ENCODE data around the gene UGT2A2. TPM values are rescaled to one million over a fixed set of nuclear protein-coding genes. Genes with fewer than 3 reads are reported as not detected.

Gene UGT2A2
- total RNA-seq, 4 donors from 2014 or later, result not detected

GRCh38 chr4:69650872-69651271, 11.4 kb upstream of the UGT2A2 start:
- no peak for TF ChIP-seq CTCF (IDR thresholded peaks at IDR 0.05)
- DNase-seq (ENCODE audit: low spot score) (no peak), ATAC-seq (ENCODE audit: low FRiP score) (no peak)

DNA sequence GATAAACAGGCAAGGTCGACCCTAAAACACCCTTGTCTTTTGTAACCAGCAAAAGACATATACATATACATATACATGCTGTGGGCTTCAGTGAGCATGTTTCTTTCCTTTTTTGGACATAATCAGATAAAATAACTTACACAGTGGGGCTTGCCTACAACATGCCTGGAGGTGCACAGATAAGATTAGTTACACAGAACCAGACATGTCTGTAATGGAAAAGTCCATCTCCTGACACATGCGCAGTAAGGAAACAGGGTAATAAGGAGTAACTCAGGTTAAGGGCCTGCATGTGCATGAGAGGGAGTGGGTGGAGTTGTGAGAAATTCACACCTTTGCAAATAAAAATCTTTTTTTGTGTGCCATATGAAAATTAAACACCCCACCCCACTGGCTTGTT, 10.2 kb upstream of the UGT2A2 start:
- no peak for TF ChIP-seq CTCF (IDR thresholded peaks at IDR 0.05)
- no peak for ATAC-seq (ENCODE audit: low FRiP score)

DNA sequence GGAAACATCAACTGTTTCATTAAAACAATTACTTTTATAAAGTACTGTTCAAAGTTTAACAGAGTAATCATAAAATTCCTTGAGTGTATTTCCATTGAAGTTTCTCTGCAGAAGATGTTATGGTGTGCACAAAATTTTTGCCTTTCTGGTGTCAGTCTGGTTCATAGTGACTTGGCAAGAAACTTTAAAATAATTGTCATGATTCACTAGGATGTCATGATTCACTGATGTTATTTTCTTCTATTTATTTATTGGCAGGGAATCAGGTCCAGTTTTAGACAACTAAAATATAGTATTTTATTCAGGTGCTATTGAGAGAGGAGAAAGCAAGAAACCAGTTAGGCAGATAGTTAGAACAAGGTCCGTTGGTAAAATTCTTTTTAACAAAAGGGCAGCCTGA, 9.8 kb upstream of the UGT2A2 start:
- ATAC-seq (ENCODE audit: low FRiP score) (no peak), DNase-seq (ENCODE audit: low spot score) (no peak)
- TF ChIP-seq CTCF (IDR thresholded peaks at IDR 0.05), result no peak

More for the DNA sequence above, 10.2 kb upstream of the UGT2A2 start:
- no peak for DNase-seq (ENCODE audit: low spot score)

GRCh38 chr4:69642961-69643360, 3.5 kb upstream of the UGT2A2 start:
- ATAC-seq (ENCODE audit: low FRiP score) (no peak), DNase-seq (ENCODE audit: low spot score) (no peak)
- TF ChIP-seq CTCF (IDR thresholded peaks at IDR 0.05), result no peak

DNA sequence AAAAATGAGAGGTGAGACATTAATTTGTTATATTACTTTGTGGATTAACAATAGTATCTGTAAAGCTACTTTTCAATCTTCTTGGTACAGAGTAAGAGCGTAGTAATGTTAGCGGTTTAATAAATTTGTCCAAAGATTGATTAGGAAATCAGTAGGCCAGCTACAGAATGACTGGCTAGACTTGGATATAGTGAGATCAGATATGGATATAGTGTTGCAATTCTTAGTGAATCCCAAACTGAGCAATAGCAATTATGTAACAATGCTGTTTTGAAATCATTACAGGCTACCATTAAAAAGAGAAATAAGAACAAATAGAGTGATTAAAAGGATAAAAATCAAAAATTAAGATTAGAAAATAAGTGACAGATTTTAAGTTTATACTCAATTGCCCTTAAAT, 847 bp upstream of the UGT2A2 start:
- no peak for ATAC-seq (ENCODE audit: low FRiP score)
- no peak for TF ChIP-seq CTCF (IDR thresholded peaks at IDR 0.05)

DNA sequence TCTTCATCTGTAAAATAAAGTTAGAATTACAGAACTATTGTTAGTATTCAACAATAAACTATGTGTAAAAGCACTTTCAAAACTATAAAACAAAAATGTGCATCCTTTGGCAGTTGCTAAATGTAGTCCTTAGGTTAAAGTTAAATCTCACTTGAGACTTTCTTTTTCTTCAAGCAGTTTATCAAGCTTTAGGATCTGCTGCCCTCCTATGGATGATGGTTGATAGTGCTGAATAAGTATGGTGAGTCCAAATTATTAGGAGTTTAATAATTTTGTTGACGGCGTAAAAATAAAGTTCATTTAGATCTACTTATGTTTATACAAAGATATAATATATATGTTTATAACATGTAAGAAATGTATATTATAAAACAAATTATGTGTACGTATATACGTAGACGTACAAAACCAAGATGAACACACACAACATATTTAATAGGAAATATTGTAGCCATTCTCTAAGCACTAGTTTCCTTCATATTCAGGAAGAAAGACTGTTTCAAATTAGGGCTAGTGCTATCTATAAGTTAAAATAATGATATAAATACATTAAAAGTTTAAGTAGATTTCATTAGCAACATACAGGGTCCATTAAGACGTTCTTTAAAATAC, 22.3 kb downstream of the UGT2A2 start:
- no peak for TF ChIP-seq CTCF (IDR thresholded peaks at IDR 0.05)
- ATAC-seq (ENCODE audit: low FRiP score), result no peak
- DNase-seq (ENCODE audit: low spot score), result no peak

More for the DNA sequence above, 847 bp upstream of the UGT2A2 start:
- no peak for DNase-seq (ENCODE audit: low spot score)

DNA sequence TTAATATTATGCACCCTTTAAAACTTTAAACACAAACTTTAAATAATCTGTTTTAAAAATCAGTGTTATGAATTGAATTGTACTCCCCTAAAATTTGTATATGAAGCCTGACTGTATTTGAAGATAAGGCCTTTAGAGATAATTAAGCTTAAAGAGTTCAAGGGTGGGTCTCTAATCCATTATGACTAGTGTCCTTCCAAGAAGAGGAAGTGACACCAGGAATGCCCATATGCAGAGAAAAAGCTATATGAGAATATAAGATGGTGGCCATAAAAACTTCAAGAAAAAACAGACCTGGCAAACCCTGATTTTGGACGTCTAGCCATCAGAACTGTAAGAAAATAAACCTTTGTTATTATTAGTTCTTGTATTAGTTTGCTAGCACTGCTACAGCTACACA, 29.0 kb downstream of the UGT2A2 start:
- no peak for TF ChIP-seq CTCF (IDR thresholded peaks at IDR 0.05)
- ATAC-seq (ENCODE audit: low FRiP score), result no peak
- no peak for DNase-seq (ENCODE audit: low spot score)

Measured in omental fat pad (tissue), 4 donors.